GM03348 (cell line): ENCODE results near the gene PIAS2.
A peak's percentile ranks its signal among the peaks of the same experiment; 100 is the strongest.
"Not testable (repeated sequence)": the region's sequence is repeated elsewhere in the genome, so short reads cannot be mapped to it uniquely, and the experiment has no call there.

Experiments
- DNase-seq: peaks from one replicate; pipeline ENCODE4 v3.0.0; 2012; ENCODE audit warnings: low spot score

PIAS2 gene

DNA sequence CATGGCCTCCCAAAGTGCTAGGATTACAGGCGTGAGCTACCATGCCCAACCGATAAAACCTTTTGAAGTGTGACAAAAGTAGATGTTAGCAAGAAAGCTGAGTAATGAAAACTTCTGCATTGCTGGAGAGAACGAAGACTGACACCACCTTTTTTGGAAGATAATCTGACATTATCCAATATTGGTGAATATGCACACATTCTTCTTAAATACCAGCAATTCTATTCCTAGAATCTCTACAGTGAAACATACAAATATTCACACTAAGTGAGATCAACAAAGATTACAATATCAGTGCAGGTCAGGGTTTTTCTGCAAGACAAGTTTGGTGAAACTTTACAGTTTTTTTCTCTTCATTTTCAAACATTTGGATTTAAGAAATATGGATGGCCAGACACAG, 7.8 kb downstream of the PIAS2 start:
- no peak for DNase-seq

DNA sequence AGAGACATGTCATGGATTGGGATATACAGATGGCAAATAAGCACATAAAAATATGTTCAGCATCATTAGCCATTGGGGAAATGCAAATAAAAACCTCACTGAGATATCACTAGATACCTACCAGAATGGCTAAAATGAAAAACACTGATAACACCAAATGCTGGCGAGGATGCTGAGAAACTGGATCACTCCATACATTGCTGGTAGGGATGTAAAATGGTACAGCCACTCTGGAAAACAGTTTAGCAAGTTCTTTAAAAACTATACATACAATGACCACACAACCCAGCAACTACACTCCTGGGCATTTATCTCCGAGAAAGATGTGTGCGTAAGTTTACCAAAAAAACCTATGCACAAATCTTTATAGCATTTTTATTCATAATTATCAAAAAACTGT, 13.9 kb downstream of the PIAS2 start:
- DNase-seq, result no peak

DNA sequence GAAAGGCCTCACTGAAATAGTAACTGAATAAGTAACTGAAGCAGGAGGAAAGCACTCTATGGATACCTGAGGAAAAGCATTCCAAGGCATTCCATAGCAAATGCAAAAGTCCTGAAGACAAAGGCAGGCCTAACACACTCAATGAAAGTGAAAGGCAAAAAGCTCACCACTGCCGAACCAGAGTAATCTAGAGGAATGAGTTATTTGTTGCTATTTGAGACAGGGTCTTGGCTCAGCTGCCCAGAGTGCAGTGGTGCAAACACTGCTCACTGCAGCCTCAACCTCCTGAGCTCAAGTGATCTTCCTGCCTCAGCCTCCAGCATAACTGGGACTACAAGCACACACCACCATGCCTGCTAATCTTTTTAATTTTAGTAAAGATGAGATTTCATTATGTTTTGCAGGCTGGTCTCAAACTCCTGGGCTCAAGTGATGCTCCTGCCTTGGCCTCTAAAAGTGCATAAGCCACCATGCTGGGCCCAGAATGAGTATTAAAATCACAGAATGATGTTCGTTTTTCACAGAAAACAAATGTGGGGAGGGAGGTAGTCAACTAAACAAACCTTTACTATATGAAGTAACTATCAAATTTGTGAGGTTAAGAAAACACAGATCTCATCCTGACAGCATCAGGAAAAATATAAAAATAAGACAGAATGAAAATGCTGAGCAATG, 17.9 kb downstream of the PIAS2 start:
- DNase-seq, result no peak

DNA sequence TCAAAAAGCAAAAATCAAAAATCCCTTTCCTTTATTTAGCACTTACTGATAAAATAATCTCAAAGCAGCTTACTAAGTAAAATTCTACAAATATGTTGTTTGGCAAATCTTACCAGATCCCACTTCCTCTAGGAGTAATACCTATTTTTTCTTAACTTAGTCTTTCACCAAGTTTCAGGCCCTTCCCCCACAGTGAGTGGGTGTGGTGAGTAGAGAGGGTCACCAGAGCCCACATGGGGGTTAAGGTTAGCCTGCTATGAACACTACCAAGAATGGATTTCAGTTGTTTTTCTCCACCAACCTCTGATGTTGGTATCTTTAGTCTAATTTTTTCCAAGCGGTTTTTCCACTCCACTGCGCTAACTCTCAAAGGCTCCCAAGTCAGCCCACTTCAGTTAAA, 23.2 kb downstream of the PIAS2 start:
- DNase-seq, result no peak

DNA sequence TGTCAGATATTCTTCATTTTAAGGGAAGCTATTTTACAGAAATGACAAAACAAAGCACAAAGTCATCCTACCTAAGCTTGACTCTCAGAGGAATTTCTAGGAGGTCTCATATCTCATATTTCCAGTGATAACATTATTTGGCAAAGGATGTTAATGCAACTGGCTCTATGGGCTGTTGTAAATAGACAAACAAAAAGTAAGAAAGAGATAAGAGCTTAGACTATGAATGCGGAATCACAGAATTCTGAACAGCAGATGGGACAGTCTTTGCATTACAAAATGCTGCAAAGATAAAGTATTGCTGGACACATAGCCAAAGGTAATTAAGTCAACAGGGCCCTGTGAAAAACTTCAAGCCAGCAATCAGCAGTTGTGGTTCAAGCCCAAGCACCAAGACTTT, 23.9 kb downstream of the PIAS2 start:
- DNase-seq, result no peak

DNA sequence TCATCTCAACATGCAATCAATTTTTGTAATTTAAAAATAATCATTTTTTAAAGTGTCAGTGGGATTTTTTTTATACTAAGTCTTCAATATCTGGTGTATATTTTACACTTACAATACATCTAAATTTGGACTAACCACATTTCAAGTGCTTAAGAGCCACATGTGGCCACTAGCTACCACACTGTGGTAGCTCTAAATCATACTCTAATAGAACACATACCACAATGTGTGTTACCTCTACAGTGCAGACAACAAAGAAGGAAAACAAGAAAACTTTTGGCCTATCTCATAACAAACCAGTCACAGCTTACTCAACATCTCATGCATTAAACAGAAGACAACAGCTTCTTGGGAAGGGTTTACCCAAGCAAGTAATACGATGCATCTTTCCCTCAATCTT, 24.5 kb downstream of the PIAS2 start:
- DNase-seq, result no peak

DNA sequence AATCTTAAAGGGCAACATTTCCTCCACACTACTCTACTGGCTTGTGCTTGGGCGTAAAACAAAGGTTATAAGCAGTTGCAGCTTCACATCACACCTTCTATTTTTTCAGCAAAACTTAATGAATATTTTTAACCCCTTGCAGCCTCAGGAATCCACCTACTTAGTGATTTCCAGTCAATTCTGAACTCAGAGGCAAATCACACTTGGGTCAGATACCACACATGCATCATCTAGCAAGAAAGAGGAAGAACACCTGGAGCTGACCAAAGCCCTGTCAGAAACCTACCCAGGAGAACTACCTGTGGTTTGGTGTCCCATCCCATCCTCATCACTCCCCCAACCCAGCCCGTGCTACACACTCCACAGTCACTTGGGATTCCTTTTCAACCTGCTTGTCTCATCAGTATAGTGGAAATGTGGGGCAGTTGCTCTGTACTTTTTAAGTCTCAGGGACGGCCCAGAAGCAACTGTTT, 25.5 kb downstream of the PIAS2 start:
- DNase-seq, result no peak

DNA sequence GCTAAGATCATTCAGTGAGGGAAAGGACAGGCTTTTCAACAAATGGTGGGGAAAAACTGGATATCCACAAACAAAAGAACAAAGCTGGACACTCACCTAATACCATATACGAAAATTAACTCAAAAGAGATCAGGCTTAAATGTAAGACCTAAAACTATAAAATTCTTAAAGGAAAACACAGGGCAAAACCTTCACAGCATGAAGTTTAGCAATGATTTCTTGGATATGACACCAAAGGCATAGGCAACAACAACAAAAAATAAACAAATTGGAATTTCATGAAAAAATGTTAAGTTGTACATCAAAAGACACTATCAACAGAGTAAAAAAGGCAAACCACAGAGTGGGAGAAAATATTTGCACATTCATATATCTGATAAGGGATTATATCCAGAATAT, 28.3 kb downstream of the PIAS2 start:
- no peak for DNase-seq

DNA sequence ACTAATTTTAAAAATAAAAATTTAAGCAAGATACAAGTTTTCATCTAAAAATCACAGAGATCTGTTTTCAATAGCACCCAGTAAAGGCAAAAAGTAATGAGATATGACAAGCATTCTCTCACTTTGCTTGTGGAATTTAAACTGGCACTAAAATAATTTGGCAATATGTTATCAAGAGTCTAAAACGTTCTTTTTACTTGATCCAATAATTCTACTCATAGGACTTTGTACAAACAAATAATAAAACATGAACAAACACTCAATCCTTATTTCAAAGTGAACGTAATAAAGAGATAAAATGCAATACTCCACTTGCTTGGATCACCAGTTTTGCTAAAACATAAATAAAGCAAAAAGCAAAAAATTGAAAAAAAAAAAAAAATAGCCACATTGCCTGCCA, 30.4 kb downstream of the PIAS2 start:
- DNase-seq, result no peak

DNA sequence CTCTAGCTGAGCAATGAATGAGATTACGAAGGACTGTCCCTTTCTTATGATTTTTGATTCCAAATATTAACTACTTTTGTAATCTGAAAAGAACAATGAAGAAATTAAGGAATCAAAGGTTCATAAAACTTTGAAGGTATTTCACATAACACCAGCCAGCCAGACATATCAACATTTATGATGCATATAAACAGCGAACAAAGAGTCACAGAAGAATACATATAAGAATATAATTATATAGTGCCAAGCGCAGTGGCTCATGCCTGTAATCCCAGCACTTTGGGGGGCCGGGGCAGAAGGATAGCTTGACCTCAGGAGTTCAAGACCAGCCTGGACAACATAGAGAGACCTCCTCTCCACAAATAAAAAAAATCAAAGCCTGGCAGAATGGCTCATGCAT, 34.1 kb downstream of the PIAS2 start:
- no peak for DNase-seq

DNA sequence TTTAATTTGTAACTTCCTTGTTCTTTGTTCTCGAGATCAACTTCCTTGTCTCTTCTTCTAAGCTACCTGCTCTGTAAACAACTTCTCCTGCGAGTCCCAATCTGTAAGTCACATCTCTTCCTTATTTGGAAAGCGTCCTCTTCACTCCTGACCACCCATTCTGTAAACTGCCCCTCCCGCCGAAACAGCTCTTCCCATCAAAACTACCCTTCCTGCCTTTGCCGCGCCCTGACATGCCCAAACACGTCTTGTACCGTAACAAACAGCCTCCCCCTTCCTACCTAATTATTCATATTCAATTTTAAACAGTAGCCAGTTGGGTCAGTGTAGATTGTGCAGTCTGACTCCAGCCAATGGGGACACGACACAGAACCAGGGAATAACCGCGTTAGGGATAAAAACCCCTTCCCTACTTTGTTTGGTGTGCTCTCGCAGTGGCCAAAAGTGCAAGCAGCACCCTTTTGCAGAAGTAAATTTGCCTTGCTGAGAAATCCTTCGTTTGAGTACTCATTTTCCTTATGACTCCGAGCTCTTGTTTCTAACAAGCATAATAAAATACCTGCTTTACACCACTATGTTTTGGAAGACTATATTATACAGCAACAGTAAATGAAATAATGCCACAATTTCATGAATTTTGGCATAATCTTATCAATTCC, 39.8 kb downstream of the PIAS2 start:
- DNase-seq, result no peak

DNA sequence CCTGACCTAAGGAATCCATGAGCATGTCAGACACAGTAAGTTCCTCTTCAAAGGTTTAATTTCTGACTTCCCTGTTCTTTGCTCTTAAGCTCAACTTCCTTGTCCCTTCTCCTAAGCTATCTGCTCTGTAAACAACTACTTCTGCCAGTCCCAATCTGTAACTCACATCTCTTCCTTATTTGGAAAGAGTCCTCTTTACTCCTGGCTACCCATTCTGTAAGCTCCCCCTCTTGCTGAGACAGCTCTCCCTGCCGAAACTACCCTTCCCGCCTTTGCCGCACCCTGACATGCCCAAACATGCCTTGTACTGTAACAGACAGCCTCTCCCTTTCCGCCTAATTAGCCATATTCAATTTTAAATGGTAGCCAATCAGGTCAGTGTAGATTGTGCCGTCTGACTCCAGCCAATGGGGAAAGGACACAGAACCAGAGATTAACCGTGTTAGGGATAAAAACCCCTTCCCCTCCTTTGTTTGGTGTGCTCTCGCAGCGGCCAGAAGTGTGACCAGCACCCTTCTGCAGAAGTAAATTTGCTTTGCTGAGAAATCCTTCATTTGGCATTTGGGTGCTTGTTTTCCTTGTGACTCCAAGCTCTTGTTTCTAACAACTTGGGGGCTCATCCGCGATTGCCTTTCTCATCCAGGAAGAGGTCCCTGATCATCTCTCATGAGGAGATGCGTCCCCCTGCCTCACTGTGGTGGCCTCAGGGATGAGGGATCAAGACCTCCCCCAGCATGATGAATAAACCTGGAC, 49.0 kb downstream of the PIAS2 start:
- DNase-seq, result no peak

DNA sequence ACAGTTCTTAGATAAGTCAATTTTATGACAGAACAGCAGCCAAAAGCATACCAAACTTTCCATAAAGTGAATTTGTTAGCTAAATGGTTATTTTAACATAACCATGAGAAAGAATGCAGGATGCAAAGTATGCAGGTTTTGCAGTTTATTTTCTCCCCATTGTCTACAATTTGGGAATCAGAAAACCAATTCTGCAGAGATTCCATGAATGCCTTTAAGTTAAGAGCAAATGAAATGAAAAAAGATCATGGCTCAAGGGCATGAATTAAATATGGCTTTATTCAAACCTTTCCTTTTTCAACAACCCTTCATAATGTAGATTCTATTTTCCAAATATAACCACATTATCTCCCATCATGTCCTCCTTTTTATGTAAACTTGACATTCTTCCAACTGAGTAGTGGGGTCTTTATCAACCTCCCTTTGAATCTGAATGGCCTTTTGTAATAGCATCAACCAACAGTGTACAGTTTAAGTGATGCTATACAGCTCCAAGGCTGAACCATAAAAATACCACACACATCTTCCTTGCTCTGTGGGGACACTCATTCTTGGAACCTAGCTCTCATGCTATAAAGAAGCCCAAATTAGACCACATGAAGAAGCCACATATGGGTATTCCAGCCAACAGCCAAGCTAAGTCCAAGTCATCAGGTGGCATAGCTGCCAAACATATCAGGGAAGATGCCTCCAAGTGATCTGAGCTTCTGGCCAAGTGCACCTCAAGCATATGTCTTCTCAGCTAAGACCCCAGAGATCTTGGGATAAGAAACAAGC, 49.8 kb downstream of the PIAS2 start:
- no peak for DNase-seq

DNA sequence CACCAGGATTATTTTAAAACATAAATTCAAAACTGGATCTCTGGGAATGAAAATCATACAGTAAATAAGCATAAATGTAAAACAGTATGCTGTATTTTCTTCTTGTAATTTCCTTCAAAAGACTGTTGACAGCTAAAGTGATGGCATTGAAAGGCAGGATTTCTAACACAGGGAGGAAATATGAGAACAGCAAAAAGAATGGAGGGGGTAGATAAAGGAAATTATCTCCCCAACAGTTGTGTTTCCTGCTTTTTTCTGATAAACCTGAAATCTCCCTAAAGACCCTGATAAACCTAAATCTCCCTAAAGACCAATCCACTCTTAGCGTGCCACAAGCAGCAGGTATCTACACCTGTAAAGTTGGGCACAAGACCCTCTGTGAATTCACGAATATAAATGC, 50.8 kb downstream of the PIAS2 start:
- no peak for DNase-seq

DNA sequence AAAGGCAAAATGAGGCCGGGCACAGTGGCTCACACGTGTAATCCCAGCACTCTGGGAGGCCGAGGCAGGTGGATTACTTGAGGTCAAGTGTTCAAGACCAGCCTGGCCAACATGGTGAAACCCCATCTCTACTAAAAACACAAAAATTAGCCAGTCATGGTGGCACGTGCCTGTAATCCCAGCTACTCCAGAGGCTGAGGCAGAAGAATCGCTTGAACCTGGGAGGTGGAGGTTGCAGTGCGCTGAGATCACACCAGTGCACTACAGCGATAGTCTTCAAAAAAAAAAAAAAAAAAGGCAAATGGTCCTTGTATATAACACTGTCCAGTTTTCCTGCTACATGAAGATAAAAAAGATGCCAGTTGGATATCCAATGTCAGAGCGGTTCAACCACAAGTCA, 52.1 kb downstream of the PIAS2 start:
- DNase-seq, result not testable (repeated sequence)

DNA sequence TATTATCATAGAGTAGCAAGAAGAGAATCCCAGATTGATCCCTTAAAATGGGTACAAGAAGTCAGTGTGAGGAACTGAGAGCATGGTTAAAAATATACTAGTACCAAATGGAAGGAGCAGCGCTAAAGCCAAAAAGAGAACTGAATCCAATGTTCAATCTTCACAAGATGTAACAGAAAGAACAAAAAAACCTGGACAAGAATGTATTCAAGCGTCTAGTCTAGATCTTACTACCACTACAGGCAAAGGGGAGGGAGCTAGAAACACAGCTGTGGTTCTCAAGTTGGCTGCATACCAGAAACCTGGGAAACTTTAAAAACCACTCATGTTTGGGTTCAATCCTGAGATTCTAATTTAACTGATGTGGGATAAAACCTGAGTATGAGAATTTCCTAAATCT, 57.5 kb downstream of the PIAS2 start:
- peak; percentile 5 for DNase-seq

DNA sequence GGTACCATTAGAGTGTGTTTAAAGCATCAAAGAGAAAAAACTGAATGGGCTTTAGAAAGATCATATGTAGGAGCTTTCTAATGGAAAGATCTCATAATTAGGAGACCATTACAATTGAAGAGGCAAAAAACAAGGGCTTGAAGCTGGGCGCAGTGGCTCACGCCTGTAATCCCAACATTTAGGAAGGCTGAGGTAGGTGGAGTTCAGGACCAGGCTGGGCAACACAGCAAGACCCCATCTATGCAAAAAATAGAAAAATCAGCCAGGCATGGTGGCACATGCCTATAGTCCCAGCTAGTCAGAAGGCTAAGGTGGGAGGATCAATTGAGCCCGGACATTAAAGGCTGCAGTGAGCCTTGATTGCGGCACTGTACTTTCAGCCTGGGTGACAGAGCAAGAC, 59.0 kb downstream of the PIAS2 start:
- DNase-seq, result no peak

DNA sequence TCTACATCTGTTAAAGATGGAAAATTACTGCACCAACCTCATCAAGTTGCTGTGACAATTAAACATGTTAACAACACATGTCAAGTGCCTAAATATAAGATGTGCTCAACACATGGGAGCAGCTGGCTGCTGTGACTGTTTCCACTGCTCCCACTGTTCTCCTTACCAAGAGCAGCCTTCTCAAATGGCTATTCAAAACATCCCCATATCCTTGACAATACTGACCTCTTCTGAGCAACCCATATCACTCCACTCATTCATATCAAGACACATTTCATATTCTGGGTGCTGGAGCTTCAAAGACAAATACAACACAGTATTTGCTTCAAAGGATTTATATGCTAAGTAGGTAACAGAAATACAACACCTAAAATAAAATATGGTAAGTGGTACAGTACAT, 60.3 kb downstream of the PIAS2 start:
- DNase-seq, result no peak

DNA sequence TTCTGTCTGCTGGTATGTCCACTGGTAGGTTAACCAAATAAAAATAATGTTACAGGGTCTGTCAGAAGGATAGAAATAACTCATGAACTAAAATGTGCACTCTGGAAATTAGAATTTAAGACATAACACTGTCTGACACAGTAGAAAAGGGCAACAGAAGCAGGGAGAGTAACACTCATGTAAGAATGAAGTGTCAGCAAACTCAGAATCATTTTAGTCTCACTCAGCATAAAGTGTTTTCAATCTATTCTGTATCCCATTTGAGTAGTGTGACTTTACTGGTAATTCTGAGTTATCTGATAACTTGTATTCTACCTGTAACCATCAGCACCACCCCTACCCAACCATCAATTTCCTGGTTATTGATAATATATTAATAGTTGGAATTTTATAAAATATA, 68.3 kb downstream of the PIAS2 start:
- no peak for DNase-seq

DNA sequence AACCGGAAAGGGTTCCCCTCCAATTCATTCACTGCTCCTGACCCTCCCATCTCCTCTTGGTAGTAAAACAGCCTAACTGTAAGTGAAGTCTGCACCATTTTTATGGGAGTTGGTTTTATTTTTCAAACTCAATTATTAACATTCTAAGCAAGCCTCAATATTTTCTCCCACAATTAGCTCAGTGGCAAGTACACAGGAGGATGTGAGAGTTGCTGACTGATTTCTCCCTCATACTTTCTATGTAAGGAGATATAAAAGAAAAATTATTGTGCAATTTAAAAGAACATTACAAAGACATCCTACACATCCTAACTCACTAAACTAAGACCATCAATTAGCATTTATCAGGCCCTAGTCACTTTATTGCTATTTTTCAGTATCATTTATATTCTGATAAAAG, 73.9 kb downstream of the PIAS2 start:
- no peak for DNase-seq

DNA sequence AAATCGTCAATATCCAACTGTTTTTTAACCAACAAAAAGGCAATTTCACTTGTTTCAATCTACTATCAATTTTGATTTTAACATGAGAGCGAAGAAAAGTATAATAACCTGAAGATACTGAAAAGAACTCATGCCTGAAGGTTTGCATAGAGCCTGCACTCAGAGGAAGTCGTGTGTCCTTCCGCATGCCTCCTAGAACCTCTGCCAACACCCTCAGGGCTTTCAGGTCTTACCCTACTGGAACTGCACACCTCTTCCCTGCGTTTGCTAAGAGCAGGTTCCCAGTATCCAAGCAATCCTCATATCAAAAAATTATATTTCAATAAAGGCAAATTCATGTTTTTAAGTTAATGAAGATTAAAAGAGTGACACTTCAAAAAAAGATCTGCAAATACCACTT, 74.7 kb downstream of the PIAS2 start:
- DNase-seq, result no peak

DNA sequence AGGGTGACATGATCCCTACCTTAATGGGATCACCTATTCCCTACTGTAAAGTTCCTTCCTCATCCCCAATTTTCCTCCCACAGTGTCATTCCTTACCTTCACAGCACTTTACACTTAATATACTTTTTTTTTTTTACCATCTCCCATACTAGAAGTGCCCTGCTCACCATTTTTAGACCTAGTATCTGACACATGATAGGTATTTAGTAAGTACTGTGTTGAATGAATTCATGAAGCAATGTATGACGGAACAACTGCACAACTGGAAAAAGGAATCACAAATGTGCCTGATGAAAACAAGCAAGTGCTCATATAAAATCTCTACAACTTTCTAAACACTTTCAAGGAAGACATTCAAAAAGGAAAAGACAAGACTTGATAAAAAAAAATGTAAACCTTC, 83.4 kb downstream of the PIAS2 start:
- no peak for DNase-seq

DNA sequence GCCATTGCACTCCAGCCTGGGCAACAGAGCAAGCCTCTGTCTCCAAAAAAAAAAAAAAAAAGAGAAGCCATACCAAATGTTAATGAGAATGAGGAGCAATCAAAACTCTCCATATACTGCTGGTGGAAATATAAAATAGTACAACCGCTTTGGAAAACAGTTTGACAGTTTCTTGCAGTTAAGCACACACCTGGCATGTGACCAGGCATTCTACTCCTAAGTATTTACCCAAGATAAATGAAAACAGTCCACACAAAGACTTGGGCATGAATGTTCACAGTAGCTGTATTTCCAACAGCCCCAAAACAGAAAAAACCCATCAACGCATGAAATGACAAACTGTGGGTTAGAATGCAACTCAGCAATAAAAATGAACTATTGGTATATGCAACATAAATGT, 84.5 kb downstream of the PIAS2 start:
- DNase-seq, result no peak
